NOMO-1 treated with DMSO at 0.1 percent for 48 hours (cell line): ENCODE data around the gene OR2A1.
"Not testable (repeated sequence)": the region's sequence is repeated elsewhere in the genome, so short reads cannot be mapped to it uniquely, and the experiment has no call there.

Source experiments
- DNase-seq: peaks from one replicate; lab custom pipeline; 2025; ENCODE audit not compliant: unreplicated experiment; lab: John Stamatoyannopoulos, UW

The OR2A1 gene

DNA sequence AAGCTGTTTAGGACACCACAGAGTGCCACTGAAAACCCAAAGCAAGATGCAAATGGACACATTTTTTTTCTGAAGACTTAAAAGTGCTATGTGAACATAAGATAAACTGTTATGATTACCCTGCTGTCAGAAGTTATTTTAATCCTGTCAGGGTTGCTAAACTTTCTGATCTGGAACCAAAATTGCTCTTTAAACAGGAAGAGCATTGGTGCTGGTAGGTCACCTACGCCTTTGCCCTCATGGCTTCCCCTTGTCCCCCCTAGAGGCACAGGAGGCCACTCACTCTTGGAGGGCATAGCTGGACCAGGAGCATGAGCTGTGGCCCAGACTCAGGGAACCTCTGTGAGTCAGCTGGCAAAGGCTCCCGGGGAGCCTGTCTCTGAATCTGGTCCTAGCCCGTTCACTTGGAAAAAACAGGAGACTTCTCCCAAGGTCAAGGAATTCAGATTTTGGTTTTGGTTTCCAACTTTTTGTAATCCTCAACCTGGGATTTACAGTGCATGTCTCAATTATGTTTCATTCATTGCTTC is 9.5 kb downstream of the OR2A1 start:
- not testable (repeated sequence) for DNase-seq

GRCh38 chr7:144323359-144323758 is 11.1 kb downstream of the OR2A1 start:
- DNase-seq = not testable (repeated sequence)

DNA sequence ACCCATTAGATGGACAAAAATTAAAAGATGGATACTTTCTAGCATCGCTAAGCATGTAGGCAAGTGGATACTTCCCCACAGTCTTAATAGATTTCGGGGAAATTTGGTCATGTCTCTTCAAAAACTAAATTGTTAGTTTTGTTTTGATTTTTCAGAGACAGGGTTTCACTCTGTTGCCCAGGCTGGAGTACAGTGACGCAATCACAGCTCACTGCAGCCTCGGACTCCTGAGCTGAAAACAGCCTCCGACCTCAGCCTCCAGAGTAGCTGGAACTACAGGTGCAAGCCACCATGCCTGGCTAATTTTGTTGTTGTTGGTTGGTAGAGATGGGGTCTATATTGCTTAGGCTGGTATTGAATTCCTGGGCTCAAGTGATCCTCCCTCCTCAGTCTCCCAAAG is 13.6 kb downstream of the OR2A1 start:
- not testable (repeated sequence) for DNase-seq

GRCh38 chr7:144330044-144330443 is 17.8 kb downstream of the OR2A1 start:
- not testable (repeated sequence) for DNase-seq

DNA sequence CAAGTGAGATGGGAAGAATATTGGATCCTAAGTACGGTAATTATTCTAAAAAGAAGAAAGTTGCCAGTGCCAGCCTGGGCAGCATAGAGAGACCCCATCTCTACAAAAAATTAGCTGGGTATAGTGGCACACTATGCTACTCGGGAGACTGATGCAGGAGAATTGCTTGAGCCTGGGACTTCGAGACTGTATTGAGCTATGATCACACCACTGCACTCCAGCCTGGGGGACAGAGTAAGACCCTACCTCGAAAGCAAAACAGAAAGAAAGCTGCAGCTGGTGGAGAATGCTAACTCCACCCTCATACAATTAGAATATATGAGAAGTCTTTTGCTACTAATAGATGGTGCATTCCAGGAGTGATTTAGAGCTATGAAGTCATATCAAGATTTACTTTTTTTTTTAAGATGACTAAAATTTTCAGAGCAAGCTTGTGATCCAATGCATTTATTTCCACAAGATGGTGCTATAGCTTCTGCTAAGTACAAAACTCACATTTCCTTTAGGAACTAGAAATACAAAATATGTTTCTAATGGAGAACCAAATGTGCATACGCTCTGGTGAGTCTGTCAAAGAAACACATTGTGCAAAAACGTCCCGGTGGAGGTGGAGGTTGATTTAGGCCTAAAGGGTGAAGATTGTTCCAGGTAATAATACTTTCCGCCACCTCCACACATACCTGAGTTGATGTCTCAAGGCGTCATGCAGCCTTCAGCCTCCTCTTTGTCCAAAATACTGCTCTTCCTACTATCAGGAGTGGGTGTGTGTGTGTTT is 19.2 kb downstream of the OR2A1 start:
- DNase-seq = not testable (repeated sequence)

- DNase-seq = not testable (repeated sequence)
Observed at GRCh38 chr7:144331996-144332288, 19.7 kb downstream of the OR2A1 start.

GRCh38 chr7:144348625-144349024 is 36.4 kb downstream of the OR2A1 start:
- not testable (repeated sequence) for DNase-seq

DNA sequence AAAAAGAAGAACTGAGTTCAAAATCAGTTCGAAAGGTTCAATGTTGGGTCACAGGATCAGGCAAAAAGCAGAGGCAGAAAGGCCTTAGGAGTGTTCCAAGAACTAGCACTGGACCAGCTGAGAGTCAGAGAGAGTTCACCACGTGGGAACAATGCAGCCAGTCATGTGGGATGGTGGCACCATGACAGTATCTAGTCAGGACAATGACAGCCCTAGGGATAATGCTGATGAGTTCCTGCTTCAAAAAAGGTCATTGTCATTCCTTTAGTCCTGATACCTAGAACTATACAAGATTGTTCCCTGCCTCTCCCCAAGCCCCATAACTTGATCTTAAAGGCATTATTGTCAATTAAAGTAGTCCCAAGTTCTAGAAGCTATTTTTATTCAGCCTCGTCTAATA is 39.4 kb downstream of the OR2A1 start:
- DNase-seq = not testable (repeated sequence)

DNA sequence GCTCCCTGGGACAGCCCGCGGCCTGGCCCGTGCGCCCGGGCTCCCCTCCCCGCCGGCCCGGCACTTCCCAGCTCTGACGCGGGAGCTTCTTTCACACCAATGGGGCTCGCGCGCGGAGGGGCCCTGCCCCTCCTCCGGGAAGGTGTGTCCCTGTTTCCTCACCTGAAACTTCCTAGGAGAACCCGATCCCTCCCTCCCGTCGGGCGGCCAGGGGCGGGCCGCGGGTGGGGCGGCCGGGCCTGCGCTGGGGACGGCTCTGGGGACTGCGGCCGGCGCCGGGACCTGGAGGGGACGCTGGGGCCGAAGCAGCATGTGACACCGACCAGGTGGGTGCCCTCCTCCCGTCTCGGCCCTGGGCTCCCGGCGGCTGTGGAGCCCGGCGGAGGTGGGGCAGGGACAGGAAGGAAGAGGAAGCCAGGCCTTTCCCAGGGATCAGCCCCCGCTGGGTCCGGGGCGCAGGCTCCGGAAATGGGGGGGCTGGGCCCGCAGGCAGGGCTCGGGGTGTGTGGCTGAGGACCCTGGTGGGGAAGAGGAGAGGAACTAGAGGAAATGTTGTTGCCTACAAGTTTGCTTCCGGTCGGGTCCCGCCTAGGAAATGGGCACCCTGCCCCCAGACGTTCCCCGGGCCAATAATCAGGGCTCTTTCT is 43.1 kb downstream of the OR2A1 start, which contains the start of gene ARHGEF5:
Gene ARHGEF5 (plus strand): TSS at position 227 of the 647 bp plus-strand sequence. CDS start 7,268 bp downstream, outside the sequence.
- DNase-seq = not testable (repeated sequence)

GRCh38 chr7:144356185-144356584 is 44.0 kb downstream of the OR2A1 start:
- not testable (repeated sequence) for DNase-seq

DNA sequence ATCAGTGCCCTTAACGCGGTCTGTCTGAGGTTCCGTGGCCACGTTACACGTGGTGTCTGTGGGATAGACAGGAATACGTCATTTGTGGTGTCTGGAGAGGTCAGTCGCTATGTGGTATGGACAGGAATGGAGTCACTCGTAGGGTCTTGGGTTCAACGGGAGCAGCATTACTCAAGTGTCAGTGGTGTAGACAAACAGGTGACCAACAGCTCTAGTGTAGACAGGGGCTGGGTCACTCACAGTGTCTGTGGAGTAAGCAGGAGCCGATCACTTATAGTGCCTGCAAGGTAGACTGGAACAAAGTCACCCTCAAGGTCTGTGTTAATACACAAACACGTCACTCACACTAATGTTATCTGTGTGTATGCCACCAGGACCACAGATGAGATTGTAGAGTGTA is 44.6 kb downstream of the OR2A1 start:
- not testable (repeated sequence) for DNase-seq

- not testable (repeated sequence) for DNase-seq
Observed at GRCh38 chr7:144362061-144362460, 49.8 kb downstream of the OR2A1 start.

- not testable (repeated sequence) for DNase-seq
Observed at GRCh38 chr7:144365523-144365922, 53.3 kb downstream of the OR2A1 start.

DNA sequence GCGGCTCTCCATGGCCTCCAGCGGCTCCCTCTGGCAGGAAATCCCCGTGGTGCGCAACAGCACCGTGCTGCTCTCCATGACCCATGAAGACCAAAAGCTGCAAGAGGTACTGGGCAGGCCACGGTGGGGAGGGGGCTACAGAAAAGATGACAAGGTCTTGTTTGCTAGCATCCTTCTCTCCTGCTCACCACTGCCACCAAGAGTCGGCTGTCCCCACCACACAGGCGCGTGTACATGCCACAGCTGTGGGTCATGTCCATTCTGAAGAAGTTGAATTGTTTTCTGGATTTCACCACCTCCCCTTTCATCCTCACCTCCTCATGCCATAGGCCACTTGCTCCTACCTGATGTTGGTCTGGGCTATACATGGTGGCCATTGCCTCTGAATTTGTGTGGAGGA is 55.0 kb downstream of the OR2A1 start:
- DNase-seq = not testable (repeated sequence)

- not testable (repeated sequence) for DNase-seq
Observed at GRCh38 chr7:144369221-144369620, 57.0 kb downstream of the OR2A1 start.
